ENCODE results near the gene BEST1. TPM values are rescaled to one million over a fixed set of nuclear protein-coding genes. Genes with fewer than 3 reads are reported as not detected.
A peak's percentile ranks its signal among the peaks of the same experiment; 100 is the strongest.

The BEST1 gene
- total RNA-seq, 2 experiments from 2014 or later: 0.14 to 0.25 TPM

DNA sequence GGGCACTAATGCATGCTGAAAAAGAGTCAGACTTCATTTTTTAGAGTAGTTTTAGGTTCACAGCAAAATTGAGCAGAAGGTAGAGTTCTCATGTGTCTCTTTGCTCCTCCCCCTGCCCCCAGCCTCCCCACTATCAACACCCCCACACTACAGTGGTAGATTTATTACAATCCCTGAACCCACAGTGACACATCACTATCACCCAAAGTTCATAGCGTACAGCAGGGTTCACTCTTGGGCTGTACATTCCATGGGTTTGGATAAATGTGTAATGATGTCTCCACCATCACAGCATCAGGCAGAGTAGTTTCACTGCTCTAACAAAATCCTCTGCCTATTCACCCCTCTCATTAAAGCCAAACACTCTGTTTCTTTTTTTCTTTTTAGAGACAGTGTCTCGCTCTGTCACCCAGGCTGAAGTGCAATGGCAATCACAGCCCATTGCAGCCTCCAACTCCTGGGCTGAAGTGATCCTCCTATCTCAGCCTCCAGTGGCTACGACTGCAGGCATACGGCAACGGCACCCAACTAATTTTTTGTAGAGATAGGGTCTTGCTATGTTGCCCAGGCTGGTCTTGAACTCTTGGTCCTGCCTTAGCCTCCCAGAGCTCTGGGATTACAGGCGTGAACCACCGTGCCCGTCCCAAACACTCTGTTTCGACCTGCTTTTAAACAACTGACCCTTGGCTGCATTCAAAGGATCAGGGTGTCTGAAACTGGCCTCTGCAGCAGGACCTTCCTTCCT, 4.1 kb downstream of the BEST1 start:
- Histone ChIP-seq H3K4me1 (ENCODE audit: insufficient read depth, low read length) (peaks cover 17% of the 10 kb centered on the region), H3K27ac (ENCODE audit: low read depth in 1 of 2, low read length in 2 of 2) (no peak overlapping the region), H3K4me3 (ENCODE audit: low read length) (no peak overlapping the region), H3K36me3 (ENCODE audit: insufficient read depth, low read length) (no peaks in the 10 kb centered on the region), H3K27me3 (ENCODE audit: control insufficient read depth in 1 of 2, insufficient read depth in 2 of 2, low read length in 2 of 2) (peaks cover 14 to 27% of the 10 kb centered on the region in 2 experiments), H3K9me3 (ENCODE audit: control insufficient read depth in 1 of 2, insufficient read depth in 1 of 2, low read length in 2 of 2) (peaks cover 0 to 13% of the 10 kb centered on the region in 2 experiments)
- TF ChIP-seq, protein P1, sequence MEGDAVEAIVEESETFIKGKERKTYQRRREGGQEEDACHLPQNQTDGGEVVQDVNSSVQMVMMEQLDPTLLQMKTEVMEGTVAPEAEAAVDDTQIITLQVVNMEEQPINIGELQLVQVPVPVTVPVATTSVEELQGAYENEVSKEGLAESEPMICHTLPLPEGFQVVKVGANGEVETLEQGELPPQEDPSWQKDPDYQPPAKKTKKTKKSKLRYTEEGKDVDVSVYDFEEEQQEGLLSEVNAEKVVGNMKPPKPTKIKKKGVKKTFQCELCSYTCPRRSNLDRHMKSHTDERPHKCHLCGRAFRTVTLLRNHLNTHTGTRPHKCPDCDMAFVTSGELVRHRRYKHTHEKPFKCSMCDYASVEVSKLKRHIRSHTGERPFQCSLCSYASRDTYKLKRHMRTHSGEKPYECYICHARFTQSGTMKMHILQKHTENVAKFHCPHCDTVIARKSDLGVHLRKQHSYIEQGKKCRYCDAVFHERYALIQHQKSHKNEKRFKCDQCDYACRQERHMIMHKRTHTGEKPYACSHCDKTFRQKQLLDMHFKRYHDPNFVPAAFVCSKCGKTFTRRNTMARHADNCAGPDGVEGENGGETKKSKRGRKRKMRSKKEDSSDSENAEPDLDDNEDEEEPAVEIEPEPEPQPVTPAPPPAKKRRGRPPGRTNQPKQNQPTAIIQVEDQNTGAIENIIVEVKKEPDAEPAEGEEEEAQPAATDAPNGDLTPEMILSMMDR (IDR thresholded peaks at IDR 0.05): no peak
- Mint-ChIP-seq H3K36me3 (ENCODE audit: low read depth) (no peaks in the 10 kb centered on the region), H3K27me3 (peaks cover 39% of the 10 kb centered on the region), H3K27ac (no peak overlapping the region), H3K4me3 (no peak overlapping the region), H3K4me1 (ENCODE audit: low read depth) (peaks cover 5% of the 10 kb centered on the region), H3K9me3 (no peaks in the 10 kb centered on the region)
- ATAC-seq (ENCODE audit: poor library complexity) (no peak), DNase-seq (peak in 1 of 14 experiments; percentile 26)
- POLR2A ChIA-PET: interaction anchor here (0.6 to 1.5 kb wide), 4 partner anchors 10 to 71 kb away, joined by 3 to 6 read pairs (median 4); partner anchors contain the start of gene FTH1
- CTCF ChIA-PET: interaction anchor here (1.4 kb wide), 1 partner anchor 128 kb away, joined by 9 read pairs; no protein-coding TSS in a partner anchor
- intact Hi-C loops (cut with DNase I, micrococcal nuclease): no loop called here

DNA sequence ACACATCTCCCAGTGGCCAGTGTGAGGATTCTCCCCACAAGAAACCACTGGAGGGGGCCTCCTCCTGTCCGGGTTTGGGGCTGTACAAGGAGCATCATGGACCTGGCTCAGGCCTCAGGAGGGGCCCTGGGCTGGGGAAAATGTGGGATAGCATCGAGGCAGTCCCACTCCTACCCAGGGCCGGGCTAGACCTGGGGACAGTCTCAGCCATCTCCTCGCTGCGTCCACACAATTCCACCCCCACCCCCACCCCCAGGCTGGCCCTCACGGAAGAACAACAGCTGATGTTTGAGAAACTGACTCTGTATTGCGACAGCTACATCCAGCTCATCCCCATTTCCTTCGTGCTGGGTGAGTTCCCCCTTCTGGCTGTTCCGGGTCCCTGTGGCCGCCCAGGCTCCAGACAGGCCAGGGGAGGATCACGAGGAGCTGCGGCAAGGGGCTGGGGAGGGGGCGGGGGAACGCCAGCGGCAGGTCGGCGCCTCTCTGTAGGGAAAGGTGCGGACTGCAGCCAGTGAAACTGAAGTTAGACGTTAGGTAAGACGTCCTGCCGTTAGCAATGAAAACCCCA, 4.8 kb downstream of the BEST1 start:
- H3K9me3 Mint-ChIP-seq: no peaks in the 10 kb centered on the region
- H3K27ac Mint-ChIP-seq: peak overlapping the region; percentile 20
- H3K36me3 ChIP-seq (ENCODE audit: insufficient read depth, low read length): no peaks in the 10 kb centered on the region
- H3K4me1 Mint-ChIP-seq (ENCODE audit: low read depth): peaks cover 5% of the 10 kb centered on the region
- CTCF ChIA-PET: interaction anchor here (1.4 kb wide), 1 partner anchor 127 kb away, joined by 9 read pairs; no protein-coding TSS in a partner anchor
- intact Hi-C loops (cut with DNase I, micrococcal nuclease): no loop called here
- peak; percentile 28 for ATAC-seq (ENCODE audit: poor library complexity)
- peak overlapping the region; percentile 16 for H3K4me3 ChIP-seq (ENCODE audit: low read length)
- DNase-seq: peak in 2 of 14 experiments; percentile 66 to 71
- POLR2A ChIA-PET: interaction anchor here (0.6 to 1.5 kb wide), 4 partner anchors 9 to 71 kb away, joined by 3 to 6 read pairs (median 4); partner anchors contain the start of gene FTH1
- no peaks in the 10 kb centered on the region for H3K36me3 Mint-ChIP-seq (ENCODE audit: low read depth)
- peaks cover 34% of the 10 kb centered on the region for H3K27me3 Mint-ChIP-seq
- peaks cover 16% of the 10 kb centered on the region for H3K4me1 ChIP-seq (ENCODE audit: insufficient read depth, low read length)
- H3K4me3 Mint-ChIP-seq: no peak overlapping the region
- TF ChIP-seq, protein P1 (IDR thresholded peaks at IDR 0.05): no peak
- peaks cover 0 to 13% of the 10 kb centered on the region in 2 experiments for H3K9me3 ChIP-seq (ENCODE audit: control insufficient read depth in 1 of 2, insufficient read depth in 1 of 2, low read length in 2 of 2)
- peaks cover 14 to 27% of the 10 kb centered on the region in 2 experiments for H3K27me3 ChIP-seq (ENCODE audit: control insufficient read depth in 1 of 2, insufficient read depth in 2 of 2, low read length in 2 of 2)
- no peak overlapping the region for H3K27ac ChIP-seq (ENCODE audit: low read depth in 1 of 2, low read length in 2 of 2)

DNA sequence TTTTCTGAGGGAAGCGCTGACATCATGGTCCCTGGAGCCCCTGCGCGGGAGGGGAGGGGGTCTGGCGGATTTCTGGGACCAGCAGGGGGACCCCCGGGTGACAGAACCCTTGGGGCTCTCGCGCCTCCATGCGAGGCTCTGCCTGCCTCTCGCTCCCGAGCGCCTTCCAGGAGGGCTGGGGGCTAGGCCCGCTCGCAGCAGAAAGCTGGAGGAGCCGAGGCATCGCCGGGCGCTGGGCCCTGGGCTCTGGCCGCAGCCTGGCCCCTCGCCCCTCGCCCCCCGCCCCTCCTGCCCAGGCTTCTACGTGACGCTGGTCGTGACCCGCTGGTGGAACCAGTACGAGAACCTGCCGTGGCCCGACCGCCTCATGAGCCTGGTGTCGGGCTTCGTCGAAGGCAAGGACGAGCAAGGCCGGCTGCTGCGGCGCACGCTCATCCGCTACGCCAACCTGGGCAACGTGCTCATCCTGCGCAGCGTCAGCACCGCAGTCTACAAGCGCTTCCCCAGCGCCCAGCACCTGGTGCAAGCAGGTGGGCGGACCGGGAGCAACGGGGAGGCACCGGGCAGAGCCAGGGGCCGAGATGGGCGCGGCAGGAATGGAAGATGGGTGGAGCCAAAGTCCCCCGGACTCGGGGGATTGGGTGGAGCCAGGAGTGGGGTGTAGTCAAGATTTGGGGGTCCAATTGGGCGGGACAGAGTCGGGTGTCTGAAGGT, 5.4 kb downstream of the BEST1 start:
- H3K27ac Mint-ChIP-seq: peak overlapping the region; percentile 20
- Histone ChIP-seq H3K27me3 (ENCODE audit: control insufficient read depth in 1 of 2, insufficient read depth in 2 of 2, low read length in 2 of 2) (peaks cover 14 to 27% of the 10 kb centered on the region in 2 experiments), H3K4me3 (ENCODE audit: low read length) (peak overlapping the region; percentile 24), H3K4me1 (ENCODE audit: insufficient read depth, low read length) (peaks cover 15% of the 10 kb centered on the region), H3K9me3 (ENCODE audit: control insufficient read depth in 1 of 2, insufficient read depth in 1 of 2, low read length in 2 of 2) (peaks cover 0 to 13% of the 10 kb centered on the region in 2 experiments), H3K27ac (ENCODE audit: low read depth in 1 of 2, low read length in 2 of 2) (no peak overlapping the region), H3K36me3 (ENCODE audit: insufficient read depth, low read length) (no peaks in the 10 kb centered on the region)
- H3K9me3 Mint-ChIP-seq: no peaks in the 10 kb centered on the region
- H3K4me1 Mint-ChIP-seq (ENCODE audit: low read depth): peaks cover 5% of the 10 kb centered on the region
- ChIA-PET CTCF (interaction anchor here (1.4 kb wide), 1 partner anchor 126 kb away, joined by 9 read pairs; no protein-coding TSS in a partner anchor), POLR2A (interaction anchor here (0.9 to 1.5 kb wide), 3 partner anchors 8 to 70 kb away, joined by 3 to 6 read pairs (median 3); partner anchors contain the start of gene FTH1)
- H3K4me3 Mint-ChIP-seq: peak overlapping the region; percentile 51
- TF ChIP-seq, protein P1 (IDR thresholded peaks at IDR 0.05): no peak
- H3K27me3 Mint-ChIP-seq: peaks cover 34% of the 10 kb centered on the region
- intact Hi-C loops (cut with DNase I, micrococcal nuclease): no loop called here
- DNase-seq (peak in 9 of 14 experiments; percentile 19 to 69 (median 34)), ATAC-seq (ENCODE audit: poor library complexity) (peak; percentile 86)
- no peaks in the 10 kb centered on the region for H3K36me3 Mint-ChIP-seq (ENCODE audit: low read depth)
